GM08714 (cell line): Measurements from ENCODE around the gene AFMID.

ENCODE experiments used
- H3K4me3 ChIP-seq: fragments of 200-500 bp; sonication (Bioruptor generic); 2 replicates; pipeline ENCODE4 v1.5.1; 2014; ENCODE audit warnings: mild to moderate bottlenecking, low read length, inconsistent platforms
- ZNF274 ChIP-seq: IDR thresholded peaks from 2 replicates; pipeline ENCODE4 v1.6.1; 2012; ENCODE audit warnings: mild to moderate bottlenecking, low read depth, low read length

Gene AFMID

DNA sequence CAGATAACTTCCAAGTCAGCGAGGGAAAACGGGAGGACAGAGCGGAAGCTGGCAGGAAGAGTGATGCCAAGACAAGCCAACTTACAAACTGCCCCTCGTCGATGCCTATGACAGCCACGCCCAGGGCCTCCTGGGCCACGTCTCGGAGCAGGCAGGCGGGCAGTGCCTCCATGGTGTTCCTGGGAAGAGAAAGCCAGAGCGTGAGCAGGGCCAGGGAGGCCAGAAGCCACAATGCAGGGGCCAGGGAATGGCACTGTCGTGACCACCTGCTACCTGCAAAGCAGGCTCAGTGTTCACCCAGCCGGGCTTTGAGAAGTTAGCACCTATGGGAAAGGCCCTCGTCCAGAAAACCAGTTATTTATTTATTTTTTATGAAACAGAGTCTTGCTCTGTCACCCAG is 4.7 kb upstream of the AFMID start:
- no peak for TF ChIP-seq ZNF274
- no peak overlapping the region for H3K4me3 ChIP-seq

DNA sequence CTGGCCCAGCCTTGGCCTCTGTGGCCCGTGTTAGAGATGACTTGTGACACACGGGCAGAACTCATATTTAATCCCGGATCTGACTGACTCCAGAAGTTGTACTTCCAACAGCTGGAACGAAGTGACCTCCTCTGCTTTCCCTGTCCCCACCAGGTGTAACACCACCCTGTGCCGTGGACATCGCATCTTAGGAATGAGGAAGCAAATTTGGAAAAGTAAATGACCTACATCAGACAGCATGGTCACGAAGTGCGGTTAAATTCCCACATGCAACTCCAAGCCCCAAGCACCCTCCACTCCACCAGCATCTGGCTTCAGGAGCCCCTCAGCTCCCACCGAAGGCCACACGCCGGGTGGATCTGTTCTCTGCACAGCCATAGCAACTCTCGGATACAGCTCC is 3.2 kb upstream of the AFMID start:
- no peak overlapping the region for H3K4me3 ChIP-seq
- TF ChIP-seq ZNF274, result no peak

DNA sequence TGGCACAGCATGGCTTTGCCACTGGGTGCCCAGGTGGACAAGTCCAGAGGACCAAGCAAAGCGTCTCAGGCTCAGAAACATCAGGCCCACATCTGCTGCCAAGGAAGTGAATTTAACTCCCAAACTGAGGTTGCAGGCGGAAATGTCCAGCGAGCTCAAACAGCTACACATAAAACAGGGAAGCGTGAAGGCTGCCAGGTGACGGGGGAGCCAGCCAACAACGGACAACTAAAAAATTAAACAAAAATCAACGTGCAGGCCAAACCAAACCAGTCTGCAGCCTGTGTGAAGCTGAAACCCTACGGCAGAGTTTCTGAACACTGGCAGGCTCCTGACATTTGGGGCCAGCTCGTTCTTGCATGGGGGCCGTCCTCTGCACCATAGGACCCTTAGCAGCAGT is 2.8 kb upstream of the AFMID start:
- H3K4me3 ChIP-seq, result no peak overlapping the region
- TF ChIP-seq ZNF274, result no peak

- no peak for TF ChIP-seq ZNF274
- no peak overlapping the region for H3K4me3 ChIP-seq
These were observed 2.3 kb upstream of the AFMID start for GRCh38 chr17:78184868-78185267.

DNA sequence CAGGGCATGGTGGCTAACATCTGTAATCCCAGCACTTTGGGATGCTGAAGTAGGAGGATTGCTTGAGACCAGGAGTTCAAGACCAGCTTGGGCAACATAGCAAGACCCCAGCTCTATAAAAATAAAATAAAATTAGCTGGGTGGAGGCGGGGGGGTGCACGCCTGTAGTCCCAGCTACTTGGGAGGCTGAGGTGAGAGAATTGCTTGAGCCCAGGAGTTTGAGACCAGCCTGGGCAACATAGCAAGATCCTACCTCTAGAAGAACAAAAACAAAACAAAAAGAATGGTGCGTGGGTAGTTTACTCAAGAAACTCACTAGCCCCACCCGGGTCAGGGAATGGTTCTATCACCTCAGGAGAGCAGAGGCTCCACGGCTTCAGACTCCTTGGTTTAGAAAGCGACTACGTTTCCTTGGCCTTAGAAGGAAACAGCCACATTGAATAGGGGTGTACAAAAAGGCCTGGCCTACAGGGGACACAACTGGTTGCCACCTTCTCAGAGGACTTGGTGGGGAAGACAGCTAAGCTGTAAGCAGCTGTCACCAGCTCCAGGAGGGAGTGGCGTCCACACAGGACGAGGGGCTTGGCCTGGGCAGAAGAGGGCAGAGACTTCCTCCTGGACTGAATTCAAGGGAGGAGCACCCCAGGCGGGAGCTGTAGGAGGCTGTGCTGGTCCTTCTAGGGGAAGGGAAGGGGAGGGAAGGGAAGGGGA is 1.0 kb upstream of the AFMID start:
- peak overlapping the region; percentile 88 for H3K4me3 ChIP-seq
- no peak for TF ChIP-seq ZNF274

- no peak for TF ChIP-seq ZNF274
- no peak overlapping the region for H3K4me3 ChIP-seq
These were observed 9.6 kb downstream of the AFMID start for GRCh38 chr17:78196716-78197115.

DNA sequence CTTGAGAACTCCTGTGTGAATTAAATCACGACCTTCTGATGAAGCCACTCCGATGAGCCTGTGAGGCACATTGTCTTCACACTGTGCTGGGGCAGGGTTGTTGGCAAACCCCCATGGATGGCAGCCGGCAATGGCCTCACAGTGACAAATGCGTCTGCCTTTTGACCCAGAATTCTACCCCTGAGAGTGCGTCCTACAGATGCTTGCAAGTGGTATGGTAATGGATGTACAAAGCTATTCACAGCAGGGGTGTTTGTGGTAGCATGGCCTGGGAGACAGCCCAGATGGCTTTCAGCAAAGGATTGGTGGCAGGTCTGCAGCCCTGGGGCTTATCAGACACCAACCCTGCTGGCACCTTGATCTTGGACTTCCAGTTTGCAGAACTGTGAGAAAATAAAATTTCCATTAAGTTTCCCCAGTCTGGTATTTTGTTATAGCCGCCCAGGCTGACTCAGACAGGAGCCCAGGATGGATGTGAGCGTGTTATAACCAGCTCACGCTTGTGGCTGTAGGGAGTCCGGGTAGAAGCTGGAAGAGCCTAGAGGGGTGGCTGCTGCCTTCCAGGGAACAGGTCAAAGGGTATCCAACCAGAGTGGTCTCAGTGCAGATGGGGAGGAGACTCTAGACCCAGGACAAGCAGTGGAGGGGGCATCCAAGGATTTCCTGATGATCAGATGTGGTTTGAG is 10.1 kb downstream of the AFMID start:
- no peak overlapping the region for H3K4me3 ChIP-seq
- TF ChIP-seq ZNF274, result no peak

GRCh38 chr17:78200451-78200850 is 13.3 kb downstream of the AFMID start:
- H3K4me3 ChIP-seq, result no peak overlapping the region
- TF ChIP-seq ZNF274, result no peak

DNA sequence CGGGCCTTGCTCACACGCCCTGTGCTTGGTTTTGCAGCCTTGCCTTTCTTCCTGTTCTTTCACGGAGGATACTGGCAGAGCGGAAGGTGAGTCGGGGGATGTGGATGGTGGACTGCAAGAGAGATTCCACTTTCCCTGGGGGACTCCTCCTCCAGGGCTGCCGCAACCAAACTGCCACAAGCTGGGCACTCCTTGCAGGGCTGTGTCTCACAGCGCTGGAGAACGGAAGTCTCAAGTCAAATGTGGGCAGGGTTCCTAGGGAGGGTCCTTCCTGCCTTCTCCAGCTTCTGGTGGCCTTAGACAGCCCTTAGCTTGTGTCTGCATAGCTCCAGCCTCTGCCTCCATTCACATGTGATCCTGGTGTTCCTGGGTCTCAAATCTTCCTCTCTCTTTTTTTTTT is 15.5 kb downstream of the AFMID start:
- no peak overlapping the region for H3K4me3 ChIP-seq
- TF ChIP-seq ZNF274, result no peak

DNA sequence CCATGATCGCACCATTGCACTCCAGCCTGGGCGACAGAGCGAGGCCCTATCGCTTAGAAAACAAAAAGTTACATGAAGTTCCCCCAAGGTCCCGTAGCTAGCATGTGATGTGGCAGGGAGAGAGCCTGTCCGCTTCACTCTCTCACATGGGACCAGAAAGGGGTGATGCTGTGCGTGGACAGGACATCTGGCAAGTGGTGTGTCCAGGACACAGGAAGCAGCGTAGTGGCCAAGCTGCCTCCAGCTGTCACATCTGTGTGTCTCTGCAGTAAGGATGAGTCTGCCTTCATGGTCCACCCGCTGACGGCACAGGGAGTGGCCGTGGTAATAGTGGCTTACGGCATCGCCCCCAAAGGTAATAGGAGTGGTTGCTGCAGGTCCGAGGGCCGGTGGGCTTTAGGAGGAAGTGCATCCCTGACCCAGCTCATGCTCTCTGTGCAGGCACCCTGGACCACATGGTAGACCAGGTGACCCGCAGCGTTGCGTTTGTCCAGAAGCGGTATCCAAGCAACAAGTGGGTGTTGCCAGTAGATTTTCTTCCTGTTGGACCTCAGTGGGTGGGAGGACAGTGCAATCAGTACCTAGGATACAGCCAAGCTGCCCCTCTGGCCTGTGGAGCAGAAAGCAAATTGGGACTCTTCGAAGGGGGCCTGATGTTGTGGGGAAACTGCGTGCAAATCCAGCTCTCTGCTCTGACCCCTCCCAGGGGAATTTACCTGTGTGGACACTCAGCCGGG is 17.4 kb downstream of the AFMID start:
- H3K4me3 ChIP-seq, result no peak overlapping the region
- no peak for TF ChIP-seq ZNF274

DNA sequence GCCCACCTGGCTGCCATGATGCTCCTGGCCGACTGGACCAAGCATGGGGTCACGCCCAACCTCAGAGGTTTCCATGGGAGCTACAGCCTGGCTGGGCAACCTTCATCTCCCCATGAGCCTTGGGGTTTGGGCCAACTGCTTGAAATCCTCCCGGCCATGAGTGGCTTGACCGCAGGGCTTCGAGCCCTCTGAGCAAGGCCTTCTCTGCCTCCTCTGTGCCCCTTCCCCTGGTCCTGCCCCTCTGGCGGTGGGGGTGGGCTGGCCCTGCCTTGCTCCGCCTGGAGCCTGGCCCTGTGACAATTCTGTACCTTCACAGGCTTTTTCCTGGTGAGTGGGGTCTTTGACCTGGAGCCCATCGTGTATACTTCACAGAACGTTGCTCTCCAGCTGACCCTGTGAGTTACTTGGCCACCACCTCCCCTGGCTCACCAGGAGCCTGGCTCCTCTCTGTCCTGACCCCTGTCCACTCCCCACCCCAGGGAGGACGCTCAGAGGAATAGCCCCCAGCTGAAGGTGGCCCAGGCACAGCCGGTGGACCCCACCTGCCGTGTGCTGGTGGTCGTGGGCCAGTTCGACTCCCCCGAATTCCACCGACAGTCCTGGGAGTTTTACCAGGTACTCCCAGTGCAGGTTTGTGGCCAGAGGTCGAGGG is 18.1 kb downstream of the AFMID start:
- TF ChIP-seq ZNF274, result no peak
- no peak overlapping the region for H3K4me3 ChIP-seq

- no peak for TF ChIP-seq ZNF274
These were observed 19.1 kb downstream of the AFMID start for GRCh38 chr17:78206298-78206697.

GRCh38 chr17:78208486-78208885 is 21.3 kb downstream of the AFMID start:
- H3K4me3 ChIP-seq, result no peak overlapping the region
- TF ChIP-seq ZNF274, result no peak

More at GRCh38 chr17:78206298-78206697, 19.1 kb downstream of the AFMID start:
- no peak overlapping the region for H3K4me3 ChIP-seq

DNA sequence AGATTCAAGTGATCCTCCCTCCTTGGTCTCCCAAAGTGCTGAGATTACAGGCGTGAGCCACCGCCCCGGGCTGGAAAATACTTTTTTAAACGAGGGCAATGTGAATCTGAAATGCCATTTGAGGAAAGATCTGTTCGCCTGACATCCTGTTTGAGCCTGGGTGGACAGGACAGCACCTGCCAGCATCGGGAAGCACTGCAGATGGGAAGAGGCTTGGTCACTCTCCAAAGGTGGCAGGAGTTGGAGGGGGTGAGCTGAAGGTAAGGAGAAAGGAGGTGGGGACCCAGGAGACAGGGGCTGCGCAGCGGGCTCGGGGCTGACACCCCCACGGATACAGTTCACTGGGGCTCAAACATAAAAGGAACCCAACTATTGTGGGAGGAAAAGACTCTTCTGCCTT is 22.9 kb downstream of the AFMID start:
- no peak overlapping the region for H3K4me3 ChIP-seq
- no peak for TF ChIP-seq ZNF274
